ENCODE data around the gene CYP4F3.
"Not testable (repeated sequence)": the region's sequence is repeated elsewhere in the genome, so short reads cannot be mapped to it uniquely, and the experiment has no call there.

Gene CYP4F3

DNA sequence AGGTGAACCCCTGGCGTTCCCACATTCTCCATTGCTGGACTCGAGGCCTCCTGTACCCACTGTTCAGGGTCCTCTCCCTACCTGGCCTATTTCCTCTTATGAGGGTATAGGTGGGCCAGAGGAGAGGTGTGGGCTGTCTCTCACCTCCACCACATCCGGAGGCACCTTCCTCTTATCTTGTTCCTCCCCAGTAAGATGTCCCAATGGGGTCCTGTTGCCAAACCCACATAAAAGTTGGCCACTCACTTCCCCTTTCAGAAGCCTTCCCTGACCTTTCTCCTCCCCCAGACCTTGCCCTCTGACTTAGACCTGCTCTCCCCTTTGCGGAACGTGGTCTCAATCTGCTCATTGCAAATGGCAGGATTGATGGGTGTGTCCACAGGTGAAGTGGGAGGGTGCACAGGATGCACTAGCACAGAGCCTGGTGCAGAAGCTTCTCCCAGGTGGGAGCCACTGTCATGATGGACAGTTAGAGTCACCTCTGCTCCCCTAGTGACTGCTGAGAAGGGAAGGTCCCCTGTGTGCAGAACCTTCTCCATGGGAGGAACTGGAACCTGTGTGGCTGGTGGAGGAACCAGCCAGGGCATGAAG is 1.3 kb downstream of the CYP4F3 start:
- POLR2A ChIA-PET: no interaction called here

GRCh38 chr19:15642807-15643206 is 2.1 kb downstream of the CYP4F3 start:
- TF ChIP-seq, protein P1, sequence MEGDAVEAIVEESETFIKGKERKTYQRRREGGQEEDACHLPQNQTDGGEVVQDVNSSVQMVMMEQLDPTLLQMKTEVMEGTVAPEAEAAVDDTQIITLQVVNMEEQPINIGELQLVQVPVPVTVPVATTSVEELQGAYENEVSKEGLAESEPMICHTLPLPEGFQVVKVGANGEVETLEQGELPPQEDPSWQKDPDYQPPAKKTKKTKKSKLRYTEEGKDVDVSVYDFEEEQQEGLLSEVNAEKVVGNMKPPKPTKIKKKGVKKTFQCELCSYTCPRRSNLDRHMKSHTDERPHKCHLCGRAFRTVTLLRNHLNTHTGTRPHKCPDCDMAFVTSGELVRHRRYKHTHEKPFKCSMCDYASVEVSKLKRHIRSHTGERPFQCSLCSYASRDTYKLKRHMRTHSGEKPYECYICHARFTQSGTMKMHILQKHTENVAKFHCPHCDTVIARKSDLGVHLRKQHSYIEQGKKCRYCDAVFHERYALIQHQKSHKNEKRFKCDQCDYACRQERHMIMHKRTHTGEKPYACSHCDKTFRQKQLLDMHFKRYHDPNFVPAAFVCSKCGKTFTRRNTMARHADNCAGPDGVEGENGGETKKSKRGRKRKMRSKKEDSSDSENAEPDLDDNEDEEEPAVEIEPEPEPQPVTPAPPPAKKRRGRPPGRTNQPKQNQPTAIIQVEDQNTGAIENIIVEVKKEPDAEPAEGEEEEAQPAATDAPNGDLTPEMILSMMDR (IDR thresholded peaks at IDR 0.05; ENCODE audit: control extremely low read depth, extremely low read depth, low read depth, missing control alignments): no peak
- ChIA-PET POLR2A (no interaction called here), CTCF (interaction anchor here (0.9 kb wide), 1 partner anchor 13 kb away, joined by 4 read pairs; no protein-coding TSS in a partner anchor)
- no peak for DNase-seq (ENCODE audit: extremely low spot score)

More for the DNA sequence above, 1.3 kb downstream of the CYP4F3 start:
- CTCF ChIA-PET: no interaction called here
- TF ChIP-seq, protein P1 (IDR thresholded peaks at IDR 0.05; ENCODE audit: control extremely low read depth, extremely low read depth, low read depth, missing control alignments): no peak
- no peak for DNase-seq (ENCODE audit: extremely low spot score)

DNA sequence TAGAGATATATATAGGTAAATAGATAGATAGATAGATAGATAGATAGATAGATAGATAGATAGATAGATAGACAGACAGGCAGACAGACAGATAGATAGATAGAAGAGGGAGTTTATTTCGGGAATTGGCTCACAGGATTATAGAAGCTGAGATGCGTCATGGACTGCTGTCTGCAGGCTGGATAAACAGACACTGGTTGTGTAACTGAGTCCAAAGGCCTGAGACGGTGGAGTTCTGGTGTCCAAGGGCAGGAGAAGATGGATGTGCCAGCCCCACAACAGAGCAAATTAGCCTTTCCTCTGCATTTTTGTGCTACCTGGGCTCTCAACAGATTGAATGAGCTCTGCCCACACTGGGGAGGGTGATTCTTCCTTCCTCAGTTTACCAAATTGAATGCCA is 2.7 kb downstream of the CYP4F3 start:
- no peak for DNase-seq (ENCODE audit: extremely low spot score)
- POLR2A ChIA-PET: no interaction called here
- CTCF ChIA-PET: interaction anchor here (0.9 kb wide), 1 partner anchor 14 kb away, joined by 4 read pairs; no protein-coding TSS in a partner anchor
- TF ChIP-seq, protein P1 (IDR thresholded peaks at IDR 0.05; ENCODE audit: control extremely low read depth, extremely low read depth, low read depth, missing control alignments): no peak

- TF ChIP-seq, protein P1 (IDR thresholded peaks at IDR 0.05; ENCODE audit: control extremely low read depth, extremely low read depth, low read depth, missing control alignments): no peak
- CTCF ChIA-PET: interaction anchor here (1.3 kb wide), 1 partner anchor 9 kb away, joined by 3 read pairs; no protein-coding TSS in a partner anchor
- POLR2A ChIA-PET: no interaction called here
- DNase-seq (ENCODE audit: extremely low spot score): no peak
These were observed 3.5 kb downstream of the CYP4F3 start for GRCh38 chr19:15644066-15644741.

DNA sequence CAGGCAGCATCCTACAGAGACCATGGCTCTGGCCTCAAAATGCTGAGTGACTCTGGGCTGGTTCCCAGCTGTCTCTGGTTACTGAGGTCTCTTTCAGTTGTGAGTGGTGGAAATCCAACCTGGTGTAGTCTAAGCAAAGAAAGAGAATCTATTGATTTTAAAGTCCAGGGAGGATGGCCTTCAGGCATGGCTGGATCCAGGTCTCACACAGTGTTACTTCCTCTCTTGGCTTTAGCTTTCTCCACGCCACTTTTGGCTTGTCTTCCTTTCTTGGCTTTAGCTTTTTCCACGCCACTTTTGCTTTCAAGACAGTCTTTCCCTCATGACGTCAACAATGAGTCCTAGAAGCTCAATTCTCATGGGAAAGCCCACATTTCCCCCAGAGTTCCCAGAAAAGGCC is 4.1 kb downstream of the CYP4F3 start:
- DNase-seq (ENCODE audit: extremely low spot score): no peak
- TF ChIP-seq, protein P1 (IDR thresholded peaks at IDR 0.05; ENCODE audit: control extremely low read depth, extremely low read depth, low read depth, missing control alignments): no peak
- ChIA-PET POLR2A (no interaction called here), CTCF (interaction anchor here (1.3 kb wide), 1 partner anchor 10 kb away, joined by 3 read pairs; no protein-coding TSS in a partner anchor)

GRCh38 chr19:15649526-15649925 is 8.8 kb downstream of the CYP4F3 start:
- ChIA-PET CTCF (interaction anchor here (0.9 kb wide), 1 partner anchor 20 kb away, joined by 3 read pairs; no protein-coding TSS in a partner anchor), POLR2A (no interaction called here)
- TF ChIP-seq, protein P1 (IDR thresholded peaks at IDR 0.05; ENCODE audit: control extremely low read depth, extremely low read depth, low read depth, missing control alignments): no peak
- DNase-seq (ENCODE audit: extremely low spot score): no peak

DNA sequence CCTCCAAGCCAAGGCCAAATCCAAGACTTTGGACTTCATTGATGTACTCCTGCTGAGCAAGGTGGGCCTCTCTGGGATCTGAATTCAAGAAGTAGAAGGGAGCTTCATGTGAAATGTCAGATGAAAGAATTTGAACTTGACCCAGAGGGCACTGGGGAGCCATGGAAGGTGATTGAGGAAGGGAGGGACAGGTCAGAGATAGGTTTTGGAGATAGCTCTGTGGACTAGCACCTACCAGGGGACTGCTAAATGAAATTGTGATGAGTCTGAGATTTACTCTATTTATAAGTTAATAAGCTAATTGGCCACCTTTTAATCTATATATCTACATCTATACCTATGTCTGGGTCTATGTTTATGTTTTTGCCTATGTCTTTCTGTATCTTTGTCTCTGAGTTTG is 9.4 kb downstream of the CYP4F3 start:
- POLR2A ChIA-PET; CTCF ChIA-PET; DNase-seq (ENCODE audit: extremely low spot score): not testable (repeated sequence)
